Measurements from ENCODE around the gene CUL4A. TPM values are rescaled to one million over a fixed set of nuclear protein-coding genes. Genes with fewer than 3 reads are reported as not detected.

CUL4A gene
- total RNA-seq, 1 experiment from 2014 or later, result 91.0 TPM

GRCh38 chr13:113231306-113232207, 22.1 kb downstream of the CUL4A start:
- H4K20me1 ChIP-seq (ENCODE audit: insufficient read depth), result peaks cover 21% of the 10 kb centered on the region
- TF ChIP-seq EZH2 (IDR thresholded peaks at IDR 0.05; ENCODE audit: low read depth), result no peak
- TF ChIP-seq, protein P1, sequence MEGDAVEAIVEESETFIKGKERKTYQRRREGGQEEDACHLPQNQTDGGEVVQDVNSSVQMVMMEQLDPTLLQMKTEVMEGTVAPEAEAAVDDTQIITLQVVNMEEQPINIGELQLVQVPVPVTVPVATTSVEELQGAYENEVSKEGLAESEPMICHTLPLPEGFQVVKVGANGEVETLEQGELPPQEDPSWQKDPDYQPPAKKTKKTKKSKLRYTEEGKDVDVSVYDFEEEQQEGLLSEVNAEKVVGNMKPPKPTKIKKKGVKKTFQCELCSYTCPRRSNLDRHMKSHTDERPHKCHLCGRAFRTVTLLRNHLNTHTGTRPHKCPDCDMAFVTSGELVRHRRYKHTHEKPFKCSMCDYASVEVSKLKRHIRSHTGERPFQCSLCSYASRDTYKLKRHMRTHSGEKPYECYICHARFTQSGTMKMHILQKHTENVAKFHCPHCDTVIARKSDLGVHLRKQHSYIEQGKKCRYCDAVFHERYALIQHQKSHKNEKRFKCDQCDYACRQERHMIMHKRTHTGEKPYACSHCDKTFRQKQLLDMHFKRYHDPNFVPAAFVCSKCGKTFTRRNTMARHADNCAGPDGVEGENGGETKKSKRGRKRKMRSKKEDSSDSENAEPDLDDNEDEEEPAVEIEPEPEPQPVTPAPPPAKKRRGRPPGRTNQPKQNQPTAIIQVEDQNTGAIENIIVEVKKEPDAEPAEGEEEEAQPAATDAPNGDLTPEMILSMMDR (conservative IDR thresholded peaks at IDR 0.05), result no peak
- no peaks in the 10 kb centered on the region for H3K9me2 ChIP-seq (ENCODE audit: insufficient read depth)
- ChIA-PET POLR2A (ENCODE audit: unreplicated experiment) (no interaction called here), CTCF (no interaction called here)
- H3F3A ChIP-seq (ENCODE audit: insufficient read depth, low read depth), result peaks cover 41% of the 10 kb centered on the region
- no peaks in the 10 kb centered on the region for H3K79me2 ChIP-seq (ENCODE audit: low read depth)
- no TSS peak for BruUV-seq (replicated peaks)
- no peak overlapping the region for H2AFZ ChIP-seq
- no peak for DNase-seq
- H3K4me1 ChIP-seq (replicated peaks; ENCODE audit: insufficient read depth), result no peaks in the 10 kb centered on the region
- intact Hi-C loops (cut with micrococcal nuclease; ENCODE audit: unreplicated experiment), result no loop called here
- H3K27me3 ChIP-seq (ENCODE audit: insufficient read depth, low read depth), result no peaks in the 10 kb centered on the region
- no peak overlapping the region for H3K4me3 ChIP-seq
- no peak overlapping the region for H3K4me2 ChIP-seq
- peaks cover 11% of the 10 kb centered on the region; the same call in 1 of the 2 replicates for H3K36me3 ChIP-seq (ENCODE audit: low read depth)
- no peak overlapping the region for H3K27ac ChIP-seq
- no peaks in the 10 kb centered on the region for H3K9me3 ChIP-seq (ENCODE audit: insufficient read depth, low read depth)

DNA sequence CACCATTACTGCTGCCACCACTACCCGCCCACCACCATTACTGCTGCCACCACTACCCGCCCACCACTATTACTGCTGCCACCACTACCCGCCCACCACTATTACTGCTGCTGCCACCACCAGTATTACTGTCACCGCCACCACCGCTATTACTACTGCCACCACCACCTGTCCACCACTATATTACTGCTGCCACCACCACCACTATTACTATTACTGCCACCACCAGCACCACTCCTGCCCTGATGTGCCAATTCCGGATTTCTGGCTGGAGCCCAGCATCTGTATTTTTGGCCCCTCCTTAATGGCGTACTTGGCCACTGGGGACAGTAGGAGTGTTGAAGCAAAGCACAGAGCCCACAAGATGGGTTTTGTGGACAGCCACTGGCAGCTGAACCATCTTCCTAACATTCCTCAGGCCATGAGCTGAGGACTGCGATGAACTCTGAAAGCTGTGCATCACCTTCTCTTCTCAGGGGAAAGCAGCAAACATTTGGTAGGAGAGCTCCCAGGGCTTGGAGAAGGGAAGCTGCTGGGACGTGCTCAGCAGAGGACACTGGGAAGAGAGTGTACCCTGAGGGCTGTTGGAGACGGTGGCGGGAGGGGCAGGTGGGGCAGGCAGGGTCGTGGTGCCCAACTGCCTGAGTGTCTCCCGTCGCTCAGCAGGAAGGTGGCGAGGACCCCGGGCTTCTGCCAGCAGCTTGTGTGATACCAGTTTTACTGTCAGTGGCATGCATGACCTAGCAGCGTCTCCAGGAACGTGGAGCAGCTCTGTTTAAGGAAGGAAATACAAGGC, 23.0 kb downstream of the CUL4A start:
- BruUV-seq (replicated peaks), result no TSS peak
- Histone ChIP-seq H3K9me2 (ENCODE audit: insufficient read depth) (no peaks in the 10 kb centered on the region), H3K4me3 (no peak overlapping the region), H3K27ac (no peak overlapping the region), H3F3A (ENCODE audit: insufficient read depth, low read depth) (peaks cover 41% of the 10 kb centered on the region), H3K27me3 (ENCODE audit: insufficient read depth, low read depth) (no peaks in the 10 kb centered on the region), H3K4me2 (no peak overlapping the region), H3K4me1 (replicated peaks; ENCODE audit: insufficient read depth) (no peaks in the 10 kb centered on the region), H3K36me3 (ENCODE audit: low read depth) (peaks cover 14% of the 10 kb centered on the region; the same call in 1 of the 2 replicates), H3K79me2 (ENCODE audit: low read depth) (no peaks in the 10 kb centered on the region), H3K9me3 (ENCODE audit: insufficient read depth, low read depth) (no peaks in the 10 kb centered on the region), H4K20me1 (ENCODE audit: insufficient read depth) (peaks cover 13% of the 10 kb centered on the region), H2AFZ (no peak overlapping the region)
- intact Hi-C loops (cut with micrococcal nuclease; ENCODE audit: unreplicated experiment), result no loop called here
- no peak for TF ChIP-seq EZH2 (IDR thresholded peaks at IDR 0.05; ENCODE audit: low read depth)
- TF ChIP-seq, protein P1 (conservative IDR thresholded peaks at IDR 0.05), result no peak
- ChIA-PET CTCF (no interaction called here), POLR2A (ENCODE audit: unreplicated experiment) (no interaction called here)
- no peak for DNase-seq

DNA sequence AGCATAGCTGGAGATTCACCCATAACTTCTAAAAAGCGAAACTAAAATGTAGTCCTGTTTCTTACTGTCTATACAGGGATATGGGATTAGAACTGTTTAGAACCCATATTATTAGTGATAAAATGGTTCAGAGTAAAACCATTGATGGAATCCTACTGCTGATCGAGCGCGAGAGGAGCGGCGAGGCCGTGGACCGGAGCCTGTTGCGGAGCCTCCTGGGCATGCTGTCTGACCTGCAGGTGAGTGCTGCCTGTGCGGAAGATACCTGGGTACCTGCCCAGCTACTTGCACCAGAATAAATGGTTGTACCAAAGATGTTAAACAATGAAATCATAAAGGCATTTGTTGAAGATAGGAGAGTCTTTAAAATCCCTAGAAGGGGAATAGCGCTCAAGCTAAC, 23.7 kb downstream of the CUL4A start:
- no TSS peak for BruUV-seq (replicated peaks)
- H3K79me2 ChIP-seq (ENCODE audit: low read depth), result no peaks in the 10 kb centered on the region
- H3K9me2 ChIP-seq (ENCODE audit: insufficient read depth), result no peaks in the 10 kb centered on the region
- CTCF ChIA-PET, result no interaction called here
- intact Hi-C loops (cut with micrococcal nuclease; ENCODE audit: unreplicated experiment), result no loop called here
- H2AFZ ChIP-seq, result no peak overlapping the region
- H3K27ac ChIP-seq, result no peak overlapping the region
- no peaks in the 10 kb centered on the region for H3K27me3 ChIP-seq (ENCODE audit: insufficient read depth, low read depth)
- H3K9me3 ChIP-seq (ENCODE audit: insufficient read depth, low read depth), result no peaks in the 10 kb centered on the region
- H3K4me1 ChIP-seq (replicated peaks; ENCODE audit: insufficient read depth), result no peaks in the 10 kb centered on the region
- H3K4me3 ChIP-seq, result no peak overlapping the region
- TF ChIP-seq, protein P1 (conservative IDR thresholded peaks at IDR 0.05), result no peak
- TF ChIP-seq EZH2 (IDR thresholded peaks at IDR 0.05; ENCODE audit: low read depth), result no peak
- peaks cover 10% of the 10 kb centered on the region; the same call in 1 of the 2 replicates for H3K36me3 ChIP-seq (ENCODE audit: low read depth)
- POLR2A ChIA-PET (ENCODE audit: unreplicated experiment), result no interaction called here
- H4K20me1 ChIP-seq (ENCODE audit: insufficient read depth), result peaks cover 11% of the 10 kb centered on the region
- H3K4me2 ChIP-seq, result no peak overlapping the region
- no peak for DNase-seq
- H3F3A ChIP-seq (ENCODE audit: insufficient read depth, low read depth), result peaks cover 37% of the 10 kb centered on the region
